ENCODE data around the gene KCNQ5.
"Not testable (repeated sequence)": the region's sequence is repeated elsewhere in the genome, so short reads cannot be mapped to it uniquely, and the experiment has no call there.

KCNQ5 gene

GRCh38 chr6:73227606-73228255 lies 605.9 kb downstream of the KCNQ5 start:
- no peak for DNase-seq

GRCh38 chr6:73231986-73232391 lies 610.1 kb downstream of the KCNQ5 start:
- DNase-seq: no peak

- no peak for DNase-seq
Measured at GRCh38 chr6:73233048-73233447, 611.2 kb downstream of the KCNQ5 start.

- DNase-seq: not testable (repeated sequence)
Measured at GRCh38 chr6:73233971-73234370, 612.1 kb downstream of the KCNQ5 start.

DNA sequence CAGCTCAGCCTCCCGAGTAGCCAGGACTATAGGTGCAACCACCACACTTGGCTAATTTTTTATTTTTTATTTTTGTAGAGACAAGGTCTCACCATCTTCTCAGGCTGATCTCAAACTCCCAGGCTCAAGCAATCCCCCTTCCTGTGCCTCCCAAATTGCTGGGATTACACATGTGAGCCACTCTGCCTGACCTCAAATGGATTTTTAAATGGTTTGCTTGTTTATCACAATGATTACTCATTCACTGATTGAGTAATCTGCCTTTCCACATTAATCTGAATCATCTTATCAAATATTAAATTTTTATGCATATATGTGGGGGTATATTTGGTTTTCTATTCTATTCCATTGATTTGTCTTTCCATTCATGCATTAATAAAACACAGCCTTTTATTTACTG lies 612.9 kb downstream of the KCNQ5 start:
- no peak for DNase-seq

DNA sequence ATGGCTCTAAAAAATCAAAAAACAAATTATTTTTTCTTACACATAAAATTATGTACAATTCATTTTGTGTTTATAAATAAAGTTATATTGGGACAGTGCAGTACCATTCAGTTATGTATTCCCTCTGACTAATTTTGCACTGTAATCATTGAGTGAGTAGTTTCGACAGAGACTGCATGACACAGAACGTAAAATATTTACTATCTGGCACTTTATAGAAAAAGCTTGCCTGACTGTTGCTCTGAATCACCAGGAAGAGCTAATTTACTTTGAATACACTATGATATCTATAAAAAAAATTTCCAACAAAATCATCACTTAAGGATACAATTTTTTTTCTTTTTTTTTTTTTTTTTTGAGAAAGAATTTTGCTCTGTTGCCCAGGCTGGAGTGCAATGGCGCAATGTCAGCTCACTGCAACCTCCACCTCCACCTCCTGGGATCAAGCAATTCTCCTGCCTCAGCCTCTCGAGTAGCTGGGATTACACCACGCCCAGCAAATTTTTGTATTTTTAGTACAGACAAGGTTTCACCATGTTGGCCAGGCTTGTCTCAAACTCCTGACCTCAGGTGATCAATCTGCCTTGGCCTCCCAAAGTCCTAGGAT lies 614.4 kb downstream of the KCNQ5 start:
- no peak for DNase-seq

DNA sequence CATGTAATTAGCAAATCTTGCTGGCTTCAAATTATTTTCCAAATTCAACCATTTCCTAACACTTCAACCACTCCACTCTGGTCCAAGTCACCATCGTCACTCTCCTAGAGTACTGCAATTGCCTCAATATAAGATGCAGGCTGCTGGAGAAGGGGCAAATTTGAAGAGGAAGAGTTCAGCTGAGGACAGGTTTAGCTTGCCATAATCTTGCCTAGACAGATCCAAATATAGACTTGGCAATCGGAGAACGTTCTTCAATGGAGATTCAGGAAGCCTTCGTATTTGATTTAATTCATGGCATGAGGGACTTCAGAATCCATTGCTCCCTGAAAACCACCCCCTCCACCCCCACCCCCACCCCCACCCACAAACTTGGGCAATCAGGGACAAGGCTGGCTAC lies 618.9 kb downstream of the KCNQ5 start:
- DNase-seq: no peak

GRCh38 chr6:73242001-73242400 lies 620.1 kb downstream of the KCNQ5 start:
- no peak for DNase-seq
